Inferior parietal cortex (tissue), 1 donor: Measurements from ENCODE around the gene STRA8.
"Not testable (repeated sequence)": the region's sequence is repeated elsewhere in the genome, so short reads cannot be mapped to it uniquely, and the experiment has no call there.

Experiments
- DNase-seq: peaks from one replicate; pipeline ENCODE4 v3.0.0-alpha.2; 2016; ENCODE audit errors: extremely low spot score

The STRA8 gene

GRCh38 chr7:135204876-135205275 lies 28.8 kb upstream of the STRA8 start:
- DNase-seq: no peak

GRCh38 chr7:135205850-135206249 lies 27.8 kb upstream of the STRA8 start:
- no peak for DNase-seq

- no peak for DNase-seq
Measured at GRCh38 chr7:135206941-135207391, 26.7 kb upstream of the STRA8 start.

GRCh38 chr7:135207406-135208101 lies 26.1 kb upstream of the STRA8 start:
- DNase-seq: no peak

DNA sequence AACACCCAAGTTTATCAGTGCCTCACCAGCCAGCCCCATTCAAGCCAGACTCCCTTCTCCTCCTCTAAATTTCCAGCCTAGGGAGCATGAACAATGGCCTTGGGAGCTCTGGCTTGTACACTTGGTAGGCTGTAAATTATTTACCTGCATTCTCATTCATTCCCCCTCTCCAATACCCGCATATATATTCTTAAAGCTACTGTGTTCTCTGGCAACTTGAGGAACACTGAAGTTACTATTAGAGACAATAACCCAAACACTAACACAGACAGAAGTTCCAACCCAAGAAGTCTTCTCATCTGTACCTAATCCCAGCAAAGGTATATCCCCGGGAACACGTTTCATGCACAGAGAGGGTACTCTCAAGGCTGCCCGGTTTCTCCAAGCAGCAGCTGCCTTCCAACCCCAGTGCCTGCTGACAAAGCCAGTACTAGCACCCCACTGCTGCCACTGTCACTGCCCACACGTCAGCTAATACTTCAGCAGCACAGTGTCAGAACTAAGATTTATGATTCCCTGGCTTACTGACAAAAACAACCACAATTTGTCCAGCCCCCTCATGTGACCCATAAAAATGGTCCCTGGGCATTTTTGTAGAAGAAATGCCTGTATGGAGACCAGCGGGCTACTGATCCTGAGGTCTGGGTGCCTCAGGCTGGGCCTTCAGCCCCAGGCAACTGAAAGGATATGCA lies 25.4 kb upstream of the STRA8 start:
- no peak for DNase-seq

- DNase-seq: no peak
Measured at GRCh38 chr7:135209225-135209834, 24.3 kb upstream of the STRA8 start.

DNA sequence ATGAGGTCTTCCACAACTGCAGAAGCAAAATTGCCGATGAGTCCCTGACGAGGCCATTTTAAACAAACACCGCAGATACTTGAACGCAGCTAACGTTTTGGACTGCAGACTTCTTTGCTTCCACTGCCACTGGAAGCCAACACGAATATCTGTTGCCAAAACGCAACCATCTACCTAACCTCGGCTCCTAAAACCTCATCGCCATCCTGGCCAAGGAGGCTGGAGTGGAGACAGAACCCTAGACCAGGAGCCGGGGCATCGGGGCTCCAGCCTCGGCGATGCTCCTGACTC lies 22.8 kb upstream of the STRA8 start:
- peak; percentile 50 for DNase-seq

- peak; percentile 86 for DNase-seq
Measured at GRCh38 chr7:135211179-135211945, 22.3 kb upstream of the STRA8 start, which contains the start of gene WDR91. WDR91 (minus strand) TSS chr7:135211526; CDS start chr7:135211502, 24 bp downstream.

- not testable (repeated sequence) for DNase-seq
Measured at GRCh38 chr7:135211946-135212685, 21.5 kb upstream of the STRA8 start.

DNA sequence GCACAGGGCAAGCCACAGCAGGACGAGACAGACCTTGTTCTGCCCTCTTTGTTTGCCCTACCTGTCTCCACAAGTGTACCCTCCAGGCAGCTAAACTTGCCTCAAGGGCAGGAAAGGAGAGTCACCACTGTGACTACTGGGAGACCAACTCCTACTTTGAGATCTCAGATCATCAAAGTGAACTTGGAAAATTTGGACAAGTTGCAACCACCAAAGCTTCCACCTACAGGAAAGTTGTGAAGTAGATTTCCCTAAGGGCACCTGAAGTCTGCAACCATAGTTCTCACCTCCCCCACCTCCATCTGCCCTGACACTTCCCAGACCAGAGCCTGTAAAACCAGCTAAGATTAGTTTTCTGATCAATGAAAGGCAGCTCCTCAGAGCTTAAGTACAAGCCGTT lies 19.8 kb upstream of the STRA8 start:
- DNase-seq: no peak

- DNase-seq: no peak
Measured at GRCh38 chr7:135215180-135215579, 18.5 kb upstream of the STRA8 start.

- DNase-seq: no peak
Measured at GRCh38 chr7:135215698-135216097, 17.9 kb upstream of the STRA8 start.

- no peak for DNase-seq
Measured at GRCh38 chr7:135217645-135218509, 15.8 kb upstream of the STRA8 start.

- no peak for DNase-seq
Measured at GRCh38 chr7:135224027-135224426, 9.6 kb upstream of the STRA8 start.

GRCh38 chr7:135231686-135232085 lies 2.0 kb upstream of the STRA8 start:
- no peak for DNase-seq

GRCh38 chr7:135232087-135232486 lies 1.6 kb upstream of the STRA8 start:
- DNase-seq: no peak

GRCh38 chr7:135232720-135233119 lies 918 bp upstream of the STRA8 start:
- DNase-seq: no peak

- not testable (repeated sequence) for DNase-seq
Measured at GRCh38 chr7:135234095-135234494, 457 bp downstream of the STRA8 start.

- DNase-seq: no peak
Measured at GRCh38 chr7:135234727-135235126, 1.1 kb downstream of the STRA8 start.

GRCh38 chr7:135235841-135236240 lies 2.2 kb downstream of the STRA8 start:
- DNase-seq: no peak

DNA sequence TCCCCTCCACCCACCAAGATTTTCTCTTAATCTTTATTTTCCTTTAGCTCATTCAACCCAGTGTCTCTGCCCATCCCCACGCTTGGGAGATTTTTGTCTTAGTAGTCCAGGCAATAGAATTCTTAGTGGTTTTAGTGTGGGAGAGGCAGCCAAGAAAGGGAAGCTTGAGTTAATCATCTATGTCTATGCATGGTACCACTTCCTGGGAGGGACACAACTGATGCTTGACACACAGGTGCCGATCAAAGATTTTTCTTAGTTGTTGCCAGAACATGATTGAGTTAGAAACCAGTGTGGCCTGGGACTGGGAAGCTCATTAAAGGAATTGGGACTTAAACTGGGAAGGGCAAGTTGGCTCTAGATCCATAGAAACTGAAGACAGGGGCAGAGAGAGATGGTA lies 3.1 kb downstream of the STRA8 start:
- no peak for DNase-seq
